GM13977 (cell line): ENCODE results near the gene WNK2.

Experiments
- DNase-seq: peaks from one replicate; pipeline ENCODE4 v3.0.0; 2012; ENCODE audit warnings: low spot score
- CTCF ChIP-seq: IDR thresholded peaks from 2 replicates; pipeline ENCODE4 v1.5.1; 2012; ENCODE audit warnings: mild to moderate bottlenecking, control low read depth; ENCODE audit not compliant: insufficient read depth; ENCODE audit errors: extremely low read depth, missing control alignments
- in situ Hi-C: fragments of 300-500 bp; cut with MboI; formaldehyde crosslinking; loops from one replicate; pipeline ENCODE4 v1.12.0; 2022; ENCODE audit warnings: low sequenced_read_pairs, low pct_unique_long_range_greater_than_20kb, mixed read lengths, inconsistent platforms; ENCODE audit not compliant: unreplicated experiment

WNK2 gene

GRCh38 chr9:93205896-93206575 is 22.1 kb downstream of the WNK2 start:
- no peak for DNase-seq
- in situ Hi-C loops = no loop called here

GRCh38 chr9:93206576-93207155 is 22.7 kb downstream of the WNK2 start:
- no peak for DNase-seq
- no peak for TF ChIP-seq CTCF
- in situ Hi-C loops = no loop called here

More at GRCh38 chr9:93205896-93206575, 22.1 kb downstream of the WNK2 start:
- TF ChIP-seq CTCF = no peak

- TF ChIP-seq CTCF = no peak
- in situ Hi-C loops = no loop called here
- no peak for DNase-seq
Measured at GRCh38 chr9:93207326-93207814, 23.4 kb downstream of the WNK2 start.

- TF ChIP-seq CTCF = no peak
- in situ Hi-C loops = no loop called here
- no peak for DNase-seq
Measured at GRCh38 chr9:93207860-93208734, 24.2 kb downstream of the WNK2 start.

- in situ Hi-C loops = no loop called here
- no peak for TF ChIP-seq CTCF
- no peak for DNase-seq
Measured at GRCh38 chr9:93209097-93209496, 25.2 kb downstream of the WNK2 start.

- in situ Hi-C loops = no loop called here
- no peak for DNase-seq
- TF ChIP-seq CTCF = no peak
Measured at GRCh38 chr9:93209576-93210323, 25.8 kb downstream of the WNK2 start.
